Measurements from ENCODE around the gene RNF41. TPM values are rescaled to one million over a fixed set of nuclear protein-coding genes. Genes with fewer than 3 reads are reported as not detected.
A peak's percentile ranks its signal among the peaks of the same experiment; 100 is the strongest.

RNF41 gene
- total RNA-seq, 2 donors from 2014 or later: 45.1 to 88.4 TPM

DNA sequence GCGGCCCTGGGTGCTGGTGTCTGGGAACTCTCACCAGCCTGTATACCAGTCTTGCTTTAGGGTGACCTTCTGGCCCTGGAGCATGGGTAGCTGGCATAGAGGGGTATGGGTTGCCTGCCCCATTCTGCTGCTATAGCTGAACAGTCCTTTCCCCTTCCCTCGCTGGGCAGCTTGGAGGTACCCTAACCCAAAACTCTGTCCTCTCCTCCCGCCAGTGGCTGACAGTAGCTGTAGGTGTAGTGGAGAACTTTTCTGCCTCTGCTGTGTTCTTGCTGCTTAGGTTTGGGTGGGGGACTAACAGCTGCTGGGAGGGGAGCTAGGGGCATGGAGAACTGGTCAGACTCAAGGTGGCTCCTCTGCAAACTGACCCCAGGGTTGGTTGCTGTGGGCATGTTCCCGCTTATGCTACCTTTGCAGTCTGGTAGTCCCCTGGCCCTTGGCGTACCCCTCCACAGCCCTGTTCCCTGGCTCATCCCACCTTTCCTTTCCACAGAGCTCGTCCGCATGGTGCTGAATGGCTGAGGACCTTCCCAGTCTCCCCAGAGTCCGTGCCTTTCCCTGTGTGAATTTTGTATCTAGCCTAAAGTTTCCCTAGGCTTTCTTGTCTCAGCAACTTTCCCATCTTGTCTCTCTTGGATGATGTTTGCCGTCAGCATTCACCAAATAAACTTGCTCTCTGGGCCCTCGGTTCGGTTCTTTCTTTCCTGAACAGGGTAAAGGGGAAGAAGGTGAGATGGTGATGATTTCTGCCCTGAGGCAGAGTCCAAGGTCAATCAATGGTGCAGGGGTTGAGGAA lies 60.6 kb downstream of the RNF41 start:
- Histone ChIP-seq H3K27me3 (no peaks in the 10 kb centered on the region), H3K4me3 (peak overlapping the region; percentile 69 to 92), H3K27ac (peak overlapping the region; percentile 96 to 99), H3K9me3 (no peaks in the 10 kb centered on the region), H3K36me3 (peaks cover 68% of the 10 kb centered on the region), H3K4me1 (peaks cover 0 to 41% of the 10 kb centered on the region in 2 donors)
- no peak for DNase-seq (ENCODE audit: low spot score)
- TF ChIP-seq, protein P1, sequence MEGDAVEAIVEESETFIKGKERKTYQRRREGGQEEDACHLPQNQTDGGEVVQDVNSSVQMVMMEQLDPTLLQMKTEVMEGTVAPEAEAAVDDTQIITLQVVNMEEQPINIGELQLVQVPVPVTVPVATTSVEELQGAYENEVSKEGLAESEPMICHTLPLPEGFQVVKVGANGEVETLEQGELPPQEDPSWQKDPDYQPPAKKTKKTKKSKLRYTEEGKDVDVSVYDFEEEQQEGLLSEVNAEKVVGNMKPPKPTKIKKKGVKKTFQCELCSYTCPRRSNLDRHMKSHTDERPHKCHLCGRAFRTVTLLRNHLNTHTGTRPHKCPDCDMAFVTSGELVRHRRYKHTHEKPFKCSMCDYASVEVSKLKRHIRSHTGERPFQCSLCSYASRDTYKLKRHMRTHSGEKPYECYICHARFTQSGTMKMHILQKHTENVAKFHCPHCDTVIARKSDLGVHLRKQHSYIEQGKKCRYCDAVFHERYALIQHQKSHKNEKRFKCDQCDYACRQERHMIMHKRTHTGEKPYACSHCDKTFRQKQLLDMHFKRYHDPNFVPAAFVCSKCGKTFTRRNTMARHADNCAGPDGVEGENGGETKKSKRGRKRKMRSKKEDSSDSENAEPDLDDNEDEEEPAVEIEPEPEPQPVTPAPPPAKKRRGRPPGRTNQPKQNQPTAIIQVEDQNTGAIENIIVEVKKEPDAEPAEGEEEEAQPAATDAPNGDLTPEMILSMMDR (IDR thresholded peaks at IDR 0.05): no peak

DNA sequence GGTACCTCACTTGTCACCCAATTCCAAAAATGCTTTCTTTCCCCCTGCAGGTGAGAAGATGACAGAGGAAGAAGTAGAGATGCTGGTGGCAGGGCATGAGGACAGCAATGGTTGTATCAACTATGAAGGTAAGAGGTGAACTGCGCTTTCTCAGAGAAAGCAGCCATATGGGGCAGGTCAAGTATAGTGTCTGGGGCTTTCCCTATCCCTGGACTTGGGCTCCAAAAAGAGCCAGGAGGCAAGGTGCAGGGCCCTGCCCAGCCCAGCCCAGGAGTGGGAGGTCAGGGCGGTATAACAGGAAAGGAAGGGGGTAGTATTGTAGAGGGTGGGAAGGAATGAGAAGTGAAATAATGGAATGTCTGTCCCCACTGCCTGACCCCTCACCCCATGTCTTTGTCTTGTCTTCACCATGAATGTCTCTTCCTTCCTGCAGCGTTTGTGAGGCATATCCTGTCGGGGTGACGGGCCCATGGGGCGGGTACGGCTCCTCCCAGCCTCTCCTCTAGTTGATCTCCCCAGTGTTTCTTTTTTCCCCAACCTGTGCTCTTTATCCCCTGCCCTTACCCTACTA lies 61.4 kb downstream of the RNF41 start:
- TF ChIP-seq, protein P1 (IDR thresholded peaks at IDR 0.05): no peak
- Histone ChIP-seq H3K4me1 (peaks cover 0 to 41% of the 10 kb centered on the region in 2 donors), H3K27me3 (no peaks in the 10 kb centered on the region), H3K36me3 (peaks cover 60% of the 10 kb centered on the region), H3K4me3 (peak overlapping the region; percentile 69 to 92), H3K9me3 (no peaks in the 10 kb centered on the region), H3K27ac (peak overlapping the region; percentile 96 to 99)
- no peak for DNase-seq (ENCODE audit: low spot score)

DNA sequence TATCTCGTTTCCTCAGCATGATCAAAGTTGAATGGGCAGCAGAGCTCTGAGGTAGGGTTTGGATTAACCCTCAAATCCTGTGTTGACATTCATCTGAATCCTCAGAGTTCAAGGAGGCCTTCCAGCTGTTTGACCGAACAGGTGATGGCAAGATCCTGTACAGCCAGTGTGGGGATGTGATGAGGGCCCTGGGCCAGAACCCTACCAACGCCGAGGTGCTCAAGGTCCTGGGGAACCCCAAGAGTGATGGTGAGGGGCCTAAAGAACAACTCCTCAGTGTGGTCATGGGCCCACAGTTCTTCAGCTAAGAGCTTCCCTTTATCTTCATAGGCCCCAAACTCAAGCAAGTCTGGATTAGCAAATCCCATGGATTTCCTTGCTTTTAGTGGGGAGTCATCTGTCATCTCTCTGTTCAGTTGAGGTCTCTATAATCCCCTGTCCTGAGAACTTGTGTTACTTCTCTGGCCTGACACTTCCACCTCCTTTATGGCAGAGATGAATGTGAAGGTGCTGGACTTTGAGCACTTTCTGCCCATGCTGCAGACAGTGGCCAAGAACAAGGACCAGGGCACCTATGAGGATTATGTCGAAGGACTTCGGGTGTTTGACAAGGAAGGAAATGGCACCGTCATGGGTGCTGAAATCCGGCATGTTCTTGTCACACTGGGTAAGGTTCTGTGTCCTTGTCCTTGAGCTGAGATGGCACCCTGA lies 62.1 kb downstream of the RNF41 start:
- Histone ChIP-seq H3K27me3 (no peaks in the 10 kb centered on the region), H3K4me1 (peaks cover 0 to 41% of the 10 kb centered on the region in 2 donors), H3K4me3 (peak overlapping the region; percentile 69 to 92), H3K36me3 (peaks cover 53% of the 10 kb centered on the region), H3K27ac (peak overlapping the region; percentile 96 to 99), H3K9me3 (no peaks in the 10 kb centered on the region)
- DNase-seq (ENCODE audit: low spot score): no peak
- TF ChIP-seq, protein P1 (IDR thresholded peaks at IDR 0.05): no peak

DNA sequence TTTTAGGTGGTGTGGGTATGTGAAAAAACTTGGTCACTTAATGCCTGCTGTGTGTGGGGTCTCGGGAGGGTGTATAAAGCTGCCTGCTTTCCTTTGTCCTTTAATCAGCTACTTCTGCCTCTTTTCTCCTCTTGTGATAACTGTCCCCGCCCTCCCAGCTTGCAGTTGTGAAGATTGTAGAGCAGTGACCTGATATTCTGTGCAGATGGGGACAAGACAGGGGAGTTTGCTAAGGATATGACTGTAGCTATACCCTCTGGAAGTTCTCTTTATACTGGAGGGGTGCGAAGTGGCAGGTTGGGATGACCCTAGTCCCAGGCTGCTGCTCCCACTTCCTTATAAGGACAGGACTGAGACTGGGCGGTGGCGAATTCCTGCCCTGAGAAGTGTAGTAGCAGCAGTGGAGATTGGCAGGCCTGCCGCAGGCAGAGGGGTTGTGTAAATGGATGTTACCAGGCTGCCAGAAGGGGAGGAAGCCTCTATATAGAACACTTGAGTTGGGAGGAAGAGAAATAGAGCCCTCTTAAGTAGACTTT lies 62.7 kb downstream of the RNF41 start:
- Histone ChIP-seq H3K36me3 (peaks cover 47% of the 10 kb centered on the region), H3K9me3 (no peaks in the 10 kb centered on the region), H3K27me3 (no peaks in the 10 kb centered on the region), H3K4me1 (peaks cover 0 to 41% of the 10 kb centered on the region in 2 donors), H3K4me3 (peak overlapping the region; percentile 69 to 92), H3K27ac (peak overlapping the region; percentile 96 to 99)
- TF ChIP-seq, protein P1 (IDR thresholded peaks at IDR 0.05): no peak
- DNase-seq (ENCODE audit: low spot score): peak; percentile 96

DNA sequence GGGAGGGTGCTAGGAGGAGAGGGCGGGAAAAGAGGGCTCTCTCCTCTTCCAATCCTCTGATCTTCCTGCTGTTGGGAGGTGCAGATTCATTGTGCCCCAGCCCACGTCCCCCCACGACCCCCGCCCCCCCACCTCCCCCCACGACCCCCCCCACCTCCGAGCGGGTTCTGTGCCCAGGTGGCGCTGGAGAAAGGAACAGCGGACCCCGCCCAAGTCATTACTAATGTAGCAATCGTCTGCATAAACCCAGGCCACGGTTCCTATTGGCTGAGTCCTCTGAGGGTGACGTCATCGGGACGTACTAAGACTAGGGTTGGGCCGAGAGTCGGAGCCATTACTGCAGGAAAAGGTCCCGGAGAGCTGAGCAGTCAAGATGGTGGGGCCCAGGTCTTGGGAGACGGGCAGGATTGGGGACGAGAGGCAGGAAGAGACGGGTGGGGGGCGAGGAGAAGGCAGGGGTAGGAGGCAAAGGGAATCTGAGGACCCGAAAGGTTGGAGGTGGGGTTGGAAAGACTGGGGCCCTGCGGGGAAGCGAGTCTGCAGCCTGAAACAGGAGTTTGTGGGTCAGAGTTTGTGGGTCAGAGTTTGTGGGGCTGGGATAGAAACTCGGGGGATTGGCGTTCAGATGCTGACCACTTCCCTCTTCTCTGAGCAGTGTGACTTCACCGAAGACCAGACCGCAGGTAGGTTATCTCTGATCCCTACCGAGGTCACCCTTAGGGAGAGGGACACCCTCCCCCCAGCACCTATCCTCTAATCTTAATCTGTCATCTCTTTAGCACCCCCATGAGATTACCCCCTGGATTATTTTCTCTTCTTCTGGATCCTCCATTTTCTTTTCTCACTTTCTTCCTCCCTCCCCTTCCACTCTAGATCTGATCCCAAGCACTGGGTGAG lies 63.4 kb downstream of the RNF41 start, which contains the start of gene MYL6:
Gene MYL6 (plus strand): TSS at position 331 of the 897 bp plus-strand sequence. CDS start 43 bp downstream, at position 374.
- Histone ChIP-seq H3K27ac (peak within 1 kb of the TSS; percentile 96 to 99), H3K4me3 (peak within 1 kb of the TSS; percentile 69 to 92), H3K27me3 (no peaks in the 10 kb centered on the region), H3K36me3 (peaks cover 40% of the 10 kb centered on the region), H3K9me3 (no peaks in the 10 kb centered on the region), H3K4me1 (peaks cover 0 to 41% of the 10 kb centered on the region in 2 donors)
- TF ChIP-seq, protein P1 (IDR thresholded peaks at IDR 0.05): peak in 1 of 2 donors; percentile 9
- DNase-seq (ENCODE audit: low spot score): peak; percentile 100
